H7 (cell line): ENCODE data around the gene PLXNC1. TPM values are rescaled to one million over a fixed set of nuclear protein-coding genes. Genes with fewer than 3 reads are reported as not detected.

ENCODE experiments used
- DNase-seq: peaks from one replicate; pipeline ENCODE4 v3.0.0; 2012
- H3K27me3 ChIP-seq: 2 replicates; pipeline ENCODE4 v1.6.0; 2011; ENCODE audit warnings: mild to moderate bottlenecking, low read length; ENCODE audit not compliant: control insufficient read depth, insufficient read depth
- H3K36me3 ChIP-seq: replicated peaks from 2 replicates; pipeline ENCODE4 v1.5.1; 2011; ENCODE audit warnings: low read length; ENCODE audit not compliant: control insufficient read depth, insufficient read depth
- H3K4me3 ChIP-seq: 2 replicates; pipeline ENCODE4 v1.5.1; 2011; ENCODE audit warnings: low read depth, mild to moderate bottlenecking, control low read depth, low read length, moderate library complexity; ENCODE audit not compliant: insufficient read depth
- total RNA-seq: library from RNA; depleted of rRNA; stranded (reverse); fragments of >200 nt; shearing (Covaris generic); gene quantifications from 2 replicates; pipeline ENCODE4 v1.2.3, GENCODE V29; 2014

PLXNC1 gene
- total RNA-seq, 1 experiment from 2014 or later, result 1.2 TPM

GRCh38 chr12:94255428-94255827 is 107.1 kb downstream of the PLXNC1 start:
- Histone ChIP-seq H3K27me3 (no peaks in the 10 kb centered on the region), H3K4me3 (no peak overlapping the region), H3K36me3 (no peaks in the 10 kb centered on the region)
- no peak for DNase-seq

DNA sequence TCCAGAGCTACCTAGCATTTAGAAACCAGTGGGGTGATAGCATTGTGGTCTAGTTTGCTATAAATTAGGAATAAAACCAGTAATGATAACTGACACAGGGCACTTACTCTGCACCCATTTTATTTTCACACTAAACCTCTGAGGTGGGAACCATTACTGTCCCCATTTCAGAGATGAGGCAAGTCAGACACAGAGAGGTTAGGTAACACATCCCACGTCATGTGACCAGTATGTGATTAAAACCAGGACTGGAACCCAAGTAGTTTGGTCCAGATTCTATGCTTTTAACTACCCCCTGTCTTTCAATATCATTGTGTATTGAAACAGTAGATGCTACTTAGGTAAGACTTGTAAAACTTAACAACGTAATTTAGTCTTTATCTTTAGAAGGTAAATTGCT is 110.2 kb downstream of the PLXNC1 start:
- H3K27me3 ChIP-seq, result no peaks in the 10 kb centered on the region
- no peak overlapping the region for H3K4me3 ChIP-seq

DNA sequence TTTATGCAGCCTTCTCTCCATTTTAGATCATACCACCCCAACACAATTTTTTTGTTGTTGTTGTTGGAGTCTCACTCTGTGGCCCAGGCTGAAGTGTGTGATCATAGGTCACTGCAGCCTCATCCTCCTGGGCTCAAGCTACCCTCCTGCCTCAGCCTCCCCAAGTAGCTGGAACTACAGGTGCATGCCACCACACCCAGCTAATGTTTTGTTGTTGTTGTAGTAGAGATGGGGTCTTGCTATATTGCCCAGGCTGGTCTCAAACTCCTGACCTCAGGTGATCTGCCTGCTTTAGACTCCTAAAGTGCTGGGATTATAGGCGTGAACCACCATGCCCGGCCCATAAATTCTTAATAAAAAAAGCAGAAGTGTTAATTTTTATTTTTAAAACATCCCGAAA is 111.6 kb downstream of the PLXNC1 start:
- no peak for DNase-seq
- Histone ChIP-seq H3K27me3 (no peaks in the 10 kb centered on the region), H3K36me3 (no peaks in the 10 kb centered on the region), H3K4me3 (no peak overlapping the region)

More for the DNA sequence above, 110.2 kb downstream of the PLXNC1 start:
- no peaks in the 10 kb centered on the region for H3K36me3 ChIP-seq
- DNase-seq, result no peak

DNA sequence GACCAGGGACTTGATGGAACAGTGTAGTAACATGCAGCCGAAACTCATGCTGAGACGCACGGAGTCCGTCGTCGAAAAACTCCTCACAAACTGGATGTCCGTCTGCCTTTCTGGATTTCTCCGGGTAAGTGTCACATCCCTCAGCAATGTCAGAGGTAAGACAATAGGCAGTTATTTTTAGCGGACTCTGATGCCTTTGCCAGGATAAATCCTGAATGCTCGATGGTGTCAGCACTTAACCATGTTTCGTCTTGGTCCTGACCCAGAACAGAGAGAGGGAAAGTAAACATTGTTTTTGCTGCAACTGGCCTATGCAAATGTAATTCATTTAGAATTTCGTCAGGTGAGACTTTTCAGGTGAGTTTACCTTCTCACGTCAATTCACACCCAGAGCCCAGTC is 112.3 kb downstream of the PLXNC1 start:
- DNase-seq, result no peak
- Histone ChIP-seq H3K36me3 (no peaks in the 10 kb centered on the region), H3K27me3 (no peaks in the 10 kb centered on the region), H3K4me3 (no peak overlapping the region)

GRCh38 chr12:94261119-94261518 is 112.7 kb downstream of the PLXNC1 start:
- Histone ChIP-seq H3K36me3 (no peaks in the 10 kb centered on the region), H3K27me3 (no peaks in the 10 kb centered on the region), H3K4me3 (no peak overlapping the region)
- peak; percentile 76 for DNase-seq

- Histone ChIP-seq H3K27me3 (no peaks in the 10 kb centered on the region), H3K36me3 (no peaks in the 10 kb centered on the region), H3K4me3 (no peak overlapping the region)
- DNase-seq, result no peak
Measured at GRCh38 chr12:94261786-94262185, 113.4 kb downstream of the PLXNC1 start.

DNA sequence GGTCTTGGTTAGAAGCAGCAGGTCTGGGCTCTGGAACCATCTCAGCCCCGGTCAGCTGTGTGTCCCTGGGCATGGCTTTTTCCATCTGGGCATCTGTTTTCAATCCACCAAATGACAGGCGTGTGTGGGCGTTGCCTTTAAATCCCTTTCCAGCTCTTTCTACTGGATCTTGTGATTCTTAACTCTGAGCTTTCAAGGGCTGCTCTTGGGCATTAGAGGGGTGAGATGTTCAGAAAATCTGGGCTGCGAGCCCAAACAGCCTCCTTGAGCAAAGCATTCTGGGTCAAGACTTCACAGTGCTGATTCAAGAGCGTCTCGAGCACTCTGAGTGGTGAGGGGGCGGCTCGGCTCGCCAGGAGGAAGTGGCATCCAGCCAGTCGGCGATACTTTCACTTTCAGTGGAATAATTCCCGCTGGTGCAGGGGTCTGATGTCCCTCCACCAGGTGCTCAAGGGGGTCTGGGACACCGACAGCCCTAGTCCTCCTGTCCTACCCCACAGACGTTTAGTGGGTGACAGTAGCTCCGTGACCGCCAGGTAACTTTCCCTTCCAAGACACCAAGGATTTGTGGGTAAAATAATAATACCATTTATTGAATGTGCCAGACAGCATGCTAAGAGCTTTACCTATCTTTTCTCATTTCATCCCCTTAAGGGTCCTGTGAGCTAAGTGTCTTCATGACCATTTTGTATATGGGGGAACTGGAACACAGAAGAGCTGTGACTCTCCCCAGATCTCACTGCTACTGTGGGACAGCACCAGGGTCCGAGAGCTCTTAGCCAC is 114.0 kb downstream of the PLXNC1 start:
- no peaks in the 10 kb centered on the region for H3K27me3 ChIP-seq
- H3K4me3 ChIP-seq, result no peak overlapping the region
- no peak for DNase-seq

GRCh38 chr12:94263011-94263811 is 114.8 kb downstream of the PLXNC1 start:
- Histone ChIP-seq H3K36me3 (no peaks in the 10 kb centered on the region), H3K4me3 (no peak overlapping the region)
- no peak for DNase-seq

More for the DNA sequence above, 114.0 kb downstream of the PLXNC1 start:
- no peaks in the 10 kb centered on the region for H3K36me3 ChIP-seq

DNA sequence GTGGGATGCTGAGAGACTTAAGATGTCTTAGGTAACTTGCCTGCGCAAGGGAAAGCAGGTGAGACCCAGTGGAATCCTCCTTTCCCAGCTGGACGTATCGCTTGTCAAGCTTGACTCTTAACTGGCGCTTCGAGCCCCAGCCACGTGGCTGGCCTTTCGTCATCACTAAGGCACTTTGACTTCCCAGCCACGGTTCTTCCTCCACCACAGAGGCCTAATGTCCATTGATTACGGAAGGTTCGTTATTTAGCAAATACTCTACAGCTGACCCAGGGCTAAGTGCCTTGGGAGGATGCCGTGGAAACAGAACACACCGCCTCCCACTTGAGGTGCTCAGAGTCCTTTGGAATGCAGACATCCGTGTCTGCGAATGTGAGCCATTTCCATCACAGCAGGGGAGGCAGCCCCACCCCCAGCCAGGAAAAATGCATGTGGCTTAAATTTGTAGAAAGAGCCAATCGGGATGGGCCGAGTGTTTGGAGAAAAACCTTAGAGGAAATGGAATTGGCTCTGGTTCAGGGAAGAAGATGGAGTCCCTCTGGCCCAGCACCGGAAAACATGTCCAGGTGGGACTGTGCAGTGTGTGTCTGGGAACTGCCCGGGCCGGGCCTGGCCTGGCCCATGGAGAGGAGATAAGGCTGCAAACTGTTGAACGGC is 115.7 kb downstream of the PLXNC1 start:
- peak; percentile 63 for DNase-seq
- Histone ChIP-seq H3K36me3 (no peaks in the 10 kb centered on the region), H3K27me3 (no peaks in the 10 kb centered on the region), H3K4me3 (no peak overlapping the region)

More at GRCh38 chr12:94263011-94263811, 114.8 kb downstream of the PLXNC1 start:
- no peaks in the 10 kb centered on the region for H3K27me3 ChIP-seq

DNA sequence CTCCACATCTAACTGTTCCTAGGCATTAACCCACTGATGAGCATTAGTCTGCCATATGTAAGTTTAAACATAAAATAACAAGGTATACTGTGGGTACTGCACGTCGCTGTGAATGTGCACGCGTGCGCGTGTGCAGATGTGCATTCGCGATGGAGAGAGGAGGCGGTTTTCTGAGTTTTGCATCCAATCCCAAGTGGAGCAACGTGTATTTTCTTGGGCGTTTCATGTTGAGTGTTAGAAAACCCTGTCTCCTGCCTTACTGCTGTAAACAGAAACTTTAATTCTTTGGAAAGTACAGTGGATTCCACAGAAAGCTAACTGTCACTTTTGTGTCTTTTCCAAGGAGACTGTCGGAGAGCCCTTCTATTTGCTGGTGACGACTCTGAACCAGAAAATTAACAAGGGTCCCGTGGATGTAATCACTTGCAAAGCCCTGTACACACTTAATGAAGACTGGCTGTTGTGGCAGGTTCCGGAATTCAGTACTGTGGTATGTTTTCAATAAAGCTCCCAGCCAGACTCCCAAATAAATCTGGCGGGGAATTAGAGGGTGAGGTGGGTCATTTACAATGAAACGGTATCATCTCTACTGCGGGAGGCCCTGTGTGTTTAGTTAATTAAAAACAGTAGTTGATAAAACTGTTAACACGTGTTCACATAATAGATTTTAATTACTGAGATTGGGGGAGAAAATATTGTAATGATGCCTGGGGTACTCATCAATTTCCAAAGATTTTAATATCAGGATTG is 116.5 kb downstream of the PLXNC1 start:
- Histone ChIP-seq H3K27me3 (no peaks in the 10 kb centered on the region), H3K4me3 (no peak overlapping the region), H3K36me3 (no peaks in the 10 kb centered on the region)
- no peak for DNase-seq

DNA sequence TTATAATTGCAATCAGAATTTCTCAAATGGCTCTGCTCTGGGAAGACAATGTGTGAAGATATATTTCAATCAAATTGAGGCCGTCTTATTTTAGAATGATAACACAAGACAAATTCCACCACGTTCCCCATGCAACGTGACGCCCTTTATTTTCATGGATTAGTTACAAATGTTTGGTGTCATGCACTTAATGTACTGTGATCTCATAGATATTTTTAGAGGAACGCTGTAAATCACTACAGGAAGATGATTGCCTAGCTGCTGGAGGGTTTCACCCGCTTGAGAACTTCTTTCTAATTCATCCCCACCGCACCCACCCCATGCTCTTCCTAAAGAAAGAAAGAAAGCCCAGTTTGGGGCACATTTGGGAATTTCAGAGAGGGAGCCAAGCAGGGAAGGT is 117.2 kb downstream of the PLXNC1 start:
- DNase-seq, result no peak
- Histone ChIP-seq H3K27me3 (no peaks in the 10 kb centered on the region), H3K36me3 (no peaks in the 10 kb centered on the region), H3K4me3 (no peak overlapping the region)

DNA sequence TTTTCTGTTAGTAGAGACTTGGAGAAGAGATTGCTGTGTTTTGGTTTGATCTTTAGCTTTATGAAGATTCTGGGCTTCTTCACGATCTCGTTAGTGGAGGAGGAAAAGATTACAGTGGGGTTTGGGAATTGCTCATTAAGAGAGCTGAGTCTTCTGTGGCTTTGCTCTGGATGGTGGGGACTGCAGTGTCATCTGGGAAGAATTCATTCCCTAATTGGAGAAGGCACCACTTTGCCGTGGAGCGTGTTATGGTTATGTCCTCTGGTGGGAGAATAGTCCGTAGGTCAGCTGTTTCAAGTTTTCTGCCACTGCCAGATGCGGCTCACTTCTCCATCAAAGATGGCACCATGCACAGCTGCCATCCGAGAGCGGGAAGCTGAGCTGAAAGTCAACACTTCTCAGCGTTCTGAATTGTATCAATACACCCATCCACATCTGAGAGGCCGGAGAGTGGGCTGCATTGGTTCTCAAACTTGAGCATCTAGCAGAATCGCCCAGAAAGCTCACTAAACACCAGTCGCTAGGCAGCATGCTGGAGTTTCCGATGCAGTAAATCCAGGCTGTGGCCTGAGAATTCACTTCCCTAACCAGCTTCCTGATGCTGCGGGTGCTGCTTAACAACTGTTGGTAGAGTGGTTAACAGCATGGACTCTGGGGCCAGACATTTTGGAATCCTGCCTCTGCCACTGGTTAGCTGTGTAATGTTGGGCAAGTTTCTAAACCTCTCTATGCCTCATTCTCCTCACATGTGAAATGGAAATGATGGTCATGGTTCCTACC is 117.8 kb downstream of the PLXNC1 start:
- DNase-seq, result no peak
- Histone ChIP-seq H3K27me3 (no peaks in the 10 kb centered on the region), H3K4me3 (no peak overlapping the region), H3K36me3 (no peaks in the 10 kb centered on the region)

DNA sequence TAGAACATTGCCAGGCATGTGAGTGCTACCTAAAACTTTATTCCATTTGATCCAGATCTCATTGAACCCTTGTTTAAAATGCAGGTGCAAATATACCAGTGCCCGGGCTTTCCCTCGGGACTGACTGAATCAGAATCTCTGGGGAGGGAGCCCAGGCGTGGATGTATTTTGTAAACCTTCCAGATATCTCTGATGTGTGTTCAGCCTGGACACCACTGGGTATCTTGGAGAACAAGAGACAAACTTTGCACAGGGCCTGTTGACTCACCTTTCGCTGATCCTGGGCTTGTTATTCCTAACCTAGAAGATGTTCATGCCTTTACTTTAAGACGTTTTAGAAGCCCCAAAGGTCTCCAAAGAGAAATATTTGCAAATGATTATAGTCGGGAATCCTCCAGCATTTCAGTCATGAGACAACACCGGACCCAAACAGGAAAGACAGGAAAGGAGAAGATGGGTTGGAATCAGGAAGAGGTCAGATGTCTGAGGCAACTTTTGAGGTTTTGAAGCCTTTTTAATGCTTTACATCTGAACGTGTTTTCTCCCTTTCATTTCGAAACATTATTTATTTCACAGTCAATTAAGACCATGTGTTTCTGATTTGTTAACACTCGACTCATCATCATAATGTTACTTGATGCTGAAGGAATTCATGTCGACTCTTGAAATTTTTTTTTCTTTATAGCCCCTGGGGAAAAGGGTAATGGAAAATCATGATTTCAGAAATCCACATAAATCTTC is 118.6 kb downstream of the PLXNC1 start:
- H3K36me3 ChIP-seq, result no peaks in the 10 kb centered on the region
- no peaks in the 10 kb centered on the region for H3K27me3 ChIP-seq
- H3K4me3 ChIP-seq, result no peak overlapping the region
- no peak for DNase-seq
